HG02759 (cell line): ENCODE measurements around the gene PLA2G2F.

ENCODE experiments used
- ATAC-seq: cut with Tn5 transposase; IDR thresholded peaks from one replicate; pipeline ENCODE4 v1.9.1; 2021; ENCODE audit warnings: mild to moderate bottlenecking, moderate library complexity; ENCODE audit not compliant: unreplicated experiment

PLA2G2F gene

GRCh38 chr1:20141466-20141865 lies 2.3 kb downstream of the PLA2G2F start:
- no peak for ATAC-seq

- ATAC-seq, result no peak
Measured at GRCh38 chr1:20142001-20142710, 3.0 kb downstream of the PLA2G2F start.

- no peak for ATAC-seq
Measured at GRCh38 chr1:20143318-20143717, 4.2 kb downstream of the PLA2G2F start.

- ATAC-seq, result no peak
Measured at GRCh38 chr1:20143734-20144565, 4.8 kb downstream of the PLA2G2F start.

GRCh38 chr1:20147846-20148570 lies 8.9 kb downstream of the PLA2G2F start:
- ATAC-seq, result no peak

- ATAC-seq, result no peak
Measured at GRCh38 chr1:20148571-20149500, 9.7 kb downstream of the PLA2G2F start.

- ATAC-seq, result no peak
Measured at GRCh38 chr1:20149601-20150325, 10.6 kb downstream of the PLA2G2F start.

- ATAC-seq, result no peak
Measured at GRCh38 chr1:20150326-20150705, 11.2 kb downstream of the PLA2G2F start.

- ATAC-seq, result no peak
Measured at GRCh38 chr1:20150969-20151368, 11.8 kb downstream of the PLA2G2F start.

GRCh38 chr1:20151906-20152598 lies 12.9 kb downstream of the PLA2G2F start:
- ATAC-seq, result peak; percentile 74

- ATAC-seq, result no peak
Measured at GRCh38 chr1:20152599-20152930, 13.4 kb downstream of the PLA2G2F start.

GRCh38 chr1:20153000-20153418 lies 13.9 kb downstream of the PLA2G2F start:
- ATAC-seq, result no peak

- no peak for ATAC-seq
Measured at GRCh38 chr1:20154301-20154831, 15.2 kb downstream of the PLA2G2F start.

GRCh38 chr1:20158358-20159070 lies 19.4 kb downstream of the PLA2G2F start:
- no peak for ATAC-seq

- ATAC-seq, result no peak
Measured at GRCh38 chr1:20160034-20160433, 20.9 kb downstream of the PLA2G2F start.

- no peak for ATAC-seq
Measured at GRCh38 chr1:20164694-20165202, 25.6 kb downstream of the PLA2G2F start.

GRCh38 chr1:20165522-20165951 lies 26.4 kb downstream of the PLA2G2F start:
- no peak for ATAC-seq

- no peak for ATAC-seq
Measured at GRCh38 chr1:20166051-20166450, 26.9 kb downstream of the PLA2G2F start.
